Ovary (tissue), 3 donors: ENCODE results near the gene RERE.

ENCODE experiments used
- CTCF ChIP-seq, 3 donors: fragments of 450-650 bp in 2 of 3; fragments of 200-600 bp in 1 of 3; IDR thresholded peaks; one replicate each; pipeline versions ENCODE4 v1.5.1 to v1.8.0; 2016 to 2022; ENCODE audit warnings: antibody characterized with exemption in 3 of 3, mild to moderate bottlenecking in 1 of 3
- POLR2A ChIP-seq: fragments of 450-650 bp; IDR thresholded peaks from one replicate; pipeline ENCODE4 v1.6.1; 2017; ENCODE audit warnings: antibody characterized with exemption, mild to moderate bottlenecking, moderate library complexity
- donor health status: DM: no; HTN: no; CAD: no.

- no peak for TF ChIP-seq CTCF (IDR thresholded peaks at IDR 0.05)
- TF ChIP-seq POLR2A, result no peak
Measured at GRCh38 chr1:8384088-8384487, 433.4 kb downstream of the RERE start.
